Measurements from ENCODE around the gene RNPEP.

Gene RNPEP

GRCh38 chr1:201990427-201990826, 8.0 kb downstream of the RNPEP start:
- no peak overlapping the region for H3K9ac ChIP-seq (ENCODE audit: low read length)
- H3K27me3 ChIP-seq (ENCODE audit: control insufficient read depth in 1 of 2, insufficient read depth in 1 of 2, low read length in 2 of 2) = no peaks in the 10 kb centered on the region
- no peaks in the 10 kb centered on the region for H3K9me3 ChIP-seq (ENCODE audit: control insufficient read depth, low read length)
- H4K8ac ChIP-seq (ENCODE audit: low read length) = no peak overlapping the region
- no peak overlapping the region for H2BK12ac ChIP-seq (ENCODE audit: low read length in 2 of 2)
- H4K91ac ChIP-seq (ENCODE audit: low read length) = no peak overlapping the region
- no peak overlapping the region for H2AFZ ChIP-seq (ENCODE audit: low read depth, low read length)
- DNase-seq = no peak
- 87% methylated on average over 6 of the region's 6 CpGs for WGBS
- no peak overlapping the region for H3K23ac ChIP-seq (ENCODE audit: low read length in 2 of 2)
- H3K36me3 ChIP-seq (ENCODE audit: control insufficient read depth in 1 of 2, insufficient read depth in 2 of 2, low read depth in 1 of 2, low read length in 2 of 2) = peaks cover 35 to 64% of the 10 kb centered on the region in 2 experiments
- H3K27ac ChIP-seq (ENCODE audit: low read length, poor library complexity, severe bottlenecking) = no peak overlapping the region
- no peak overlapping the region for H2BK5ac ChIP-seq (ENCODE audit: low read depth, low read length, poor library complexity, severe bottlenecking)
- no peak overlapping the region for H2AK5ac ChIP-seq (ENCODE audit: low read length, severe bottlenecking)
- no peak overlapping the region for H2BK120ac ChIP-seq (ENCODE audit: low read depth, low read length)
- H3K4me2 ChIP-seq (ENCODE audit: low read length, poor library complexity, severe bottlenecking) = no peak overlapping the region
- no peak overlapping the region for H3K4me3 ChIP-seq (ENCODE audit: insufficient read depth in 1 of 2, low read depth in 1 of 2, low read length in 2 of 2)
- no peak overlapping the region for H3K4ac ChIP-seq (ENCODE audit: low read depth in 1 of 2, low read length in 2 of 2)
- no peak overlapping the region for H2BK15ac ChIP-seq (ENCODE audit: low read depth, poor library complexity, severe bottlenecking)
- H3K4me1 ChIP-seq (ENCODE audit: control insufficient read depth, insufficient read depth, low read depth, low read length) = peaks cover 3% of the 10 kb centered on the region
- no peak overlapping the region for H3K18ac ChIP-seq (ENCODE audit: low read depth in 1 of 2, low read length in 2 of 2)
- H3K14ac ChIP-seq (ENCODE audit: low read length in 2 of 2) = no peak overlapping the region
- H3K79me1 ChIP-seq (replicated peaks; ENCODE audit: low read length, poor library complexity, severe bottlenecking) = peaks cover 21% of the 10 kb centered on the region

- Histone ChIP-seq H3K36me3 (ENCODE audit: control insufficient read depth in 1 of 2, insufficient read depth in 2 of 2, low read depth in 1 of 2, low read length in 2 of 2) (peaks cover 64 to 87% of the 10 kb centered on the region in 2 experiments), H3K79me1 (replicated peaks; ENCODE audit: low read length, poor library complexity, severe bottlenecking) (peaks cover 7% of the 10 kb centered on the region), H3K18ac (ENCODE audit: low read depth in 1 of 2, low read length in 2 of 2) (no peak overlapping the region), H3K4ac (ENCODE audit: low read depth in 1 of 2, low read length in 2 of 2) (no peak overlapping the region), H2BK5ac (ENCODE audit: low read depth, low read length, poor library complexity, severe bottlenecking) (no peak overlapping the region), H3K4me2 (ENCODE audit: low read length, poor library complexity, severe bottlenecking) (no peak overlapping the region), H3K4me3 (ENCODE audit: insufficient read depth in 1 of 2, low read depth in 1 of 2, low read length in 2 of 2) (no peak overlapping the region), H3K27ac (ENCODE audit: low read length, poor library complexity, severe bottlenecking) (no peak overlapping the region), H4K8ac (ENCODE audit: low read length) (no peak overlapping the region), H2BK15ac (ENCODE audit: low read depth, poor library complexity, severe bottlenecking) (no peak overlapping the region), H3K9me3 (ENCODE audit: control insufficient read depth, low read length) (no peaks in the 10 kb centered on the region), H2AFZ (ENCODE audit: low read depth, low read length) (no peak overlapping the region), H3K9ac (ENCODE audit: low read length) (no peak overlapping the region), H3K14ac (ENCODE audit: low read length in 2 of 2) (no peak overlapping the region), H3K27me3 (ENCODE audit: control insufficient read depth in 1 of 2, insufficient read depth in 1 of 2, low read length in 2 of 2) (no peaks in the 10 kb centered on the region), H4K91ac (ENCODE audit: low read length) (no peak overlapping the region), H2BK120ac (ENCODE audit: low read depth, low read length) (no peak overlapping the region), H2AK5ac (ENCODE audit: low read length, severe bottlenecking) (no peak overlapping the region), H2BK12ac (ENCODE audit: low read length in 2 of 2) (no peak overlapping the region), H3K23ac (ENCODE audit: low read length in 2 of 2) (no peak overlapping the region), H3K4me1 (ENCODE audit: control insufficient read depth, insufficient read depth, low read depth, low read length) (peaks cover under 1% of the 10 kb centered on the region)
- DNase-seq = peak; percentile 69
- 72% methylated on average over 16 of the region's 16 CpGs for WGBS
Measured at GRCh38 chr1:201999625-202000238, 17.3 kb downstream of the RNPEP start.

GRCh38 chr1:202002507-202002906, 20.1 kb downstream of the RNPEP start:
- Histone ChIP-seq H3K27ac (ENCODE audit: low read length, poor library complexity, severe bottlenecking) (no peak overlapping the region), H4K8ac (ENCODE audit: low read length) (no peak overlapping the region), H3K9me3 (ENCODE audit: control insufficient read depth, low read length) (no peaks in the 10 kb centered on the region), H2AFZ (ENCODE audit: low read depth, low read length) (no peak overlapping the region), H3K4me1 (ENCODE audit: control insufficient read depth, insufficient read depth, low read depth, low read length) (peaks cover 11% of the 10 kb centered on the region), H3K18ac (ENCODE audit: low read depth in 1 of 2, low read length in 2 of 2) (no peak overlapping the region), H3K14ac (ENCODE audit: low read length in 2 of 2) (no peak overlapping the region), H2BK12ac (ENCODE audit: low read length in 2 of 2) (no peak overlapping the region), H2BK120ac (ENCODE audit: low read depth, low read length) (no peak overlapping the region), H4K91ac (ENCODE audit: low read length) (no peak overlapping the region), H2BK15ac (ENCODE audit: low read depth, poor library complexity, severe bottlenecking) (no peak overlapping the region), H3K4me2 (ENCODE audit: low read length, poor library complexity, severe bottlenecking) (no peak overlapping the region), H3K79me1 (replicated peaks; ENCODE audit: low read length, poor library complexity, severe bottlenecking) (peaks cover 4% of the 10 kb centered on the region), H3K4ac (ENCODE audit: low read depth in 1 of 2, low read length in 2 of 2) (no peak overlapping the region), H3K23ac (ENCODE audit: low read length in 2 of 2) (no peak overlapping the region), H3K36me3 (ENCODE audit: control insufficient read depth in 1 of 2, insufficient read depth in 2 of 2, low read depth in 1 of 2, low read length in 2 of 2) (peaks cover 56 to 81% of the 10 kb centered on the region in 2 experiments), H2AK5ac (ENCODE audit: low read length, severe bottlenecking) (no peak overlapping the region), H3K27me3 (ENCODE audit: control insufficient read depth in 1 of 2, insufficient read depth in 1 of 2, low read length in 2 of 2) (no peaks in the 10 kb centered on the region), H3K4me3 (ENCODE audit: insufficient read depth in 1 of 2, low read depth in 1 of 2, low read length in 2 of 2) (no peak overlapping the region), H3K9ac (ENCODE audit: low read length) (no peak overlapping the region), H2BK5ac (ENCODE audit: low read depth, low read length, poor library complexity, severe bottlenecking) (no peak overlapping the region)
- 88% methylated on average over 5 of the region's 9 CpGs for WGBS
- no peak for DNase-seq

- Histone ChIP-seq H3K9me3 (ENCODE audit: control insufficient read depth, low read length) (no peaks in the 10 kb centered on the region), H2AK5ac (ENCODE audit: low read length, severe bottlenecking) (no peak overlapping the region), H2BK5ac (ENCODE audit: low read depth, low read length, poor library complexity, severe bottlenecking) (no peak overlapping the region), H2BK12ac (ENCODE audit: low read length in 2 of 2) (no peak overlapping the region), H3K27ac (ENCODE audit: low read length, poor library complexity, severe bottlenecking) (no peak overlapping the region), H3K36me3 (ENCODE audit: control insufficient read depth in 1 of 2, insufficient read depth in 2 of 2, low read depth in 1 of 2, low read length in 2 of 2) (peaks cover 48 to 72% of the 10 kb centered on the region in 2 experiments), H2BK120ac (ENCODE audit: low read depth, low read length) (no peak overlapping the region), H3K18ac (ENCODE audit: low read depth in 1 of 2, low read length in 2 of 2) (no peak overlapping the region), H4K91ac (ENCODE audit: low read length) (no peak overlapping the region), H3K23ac (ENCODE audit: low read length in 2 of 2) (no peak overlapping the region), H3K9ac (ENCODE audit: low read length) (no peak overlapping the region), H3K27me3 (ENCODE audit: control insufficient read depth in 1 of 2, insufficient read depth in 1 of 2, low read length in 2 of 2) (no peaks in the 10 kb centered on the region), H2AFZ (ENCODE audit: low read depth, low read length) (no peak overlapping the region), H2BK15ac (ENCODE audit: low read depth, poor library complexity, severe bottlenecking) (no peak overlapping the region), H4K8ac (ENCODE audit: low read length) (no peak overlapping the region), H3K4me3 (ENCODE audit: insufficient read depth in 1 of 2, low read depth in 1 of 2, low read length in 2 of 2) (no peak overlapping the region), H3K4ac (ENCODE audit: low read depth in 1 of 2, low read length in 2 of 2) (no peak overlapping the region), H3K14ac (ENCODE audit: low read length in 2 of 2) (no peak overlapping the region), H3K4me2 (ENCODE audit: low read length, poor library complexity, severe bottlenecking) (no peak overlapping the region), H3K4me1 (ENCODE audit: control insufficient read depth, insufficient read depth, low read depth, low read length) (peaks cover 24% of the 10 kb centered on the region), H3K79me1 (replicated peaks; ENCODE audit: low read length, poor library complexity, severe bottlenecking) (peaks cover 5% of the 10 kb centered on the region)
- WGBS = 87% methylated on average over 9 of the region's 9 CpGs
- DNase-seq = no peak
Measured at GRCh38 chr1:202004711-202005110, 22.3 kb downstream of the RNPEP start.

Measured in mesenchymal stem cell (in vitro differentiated cells and primary cell).